Measurements from ENCODE around the gene CCL8.

DNA sequence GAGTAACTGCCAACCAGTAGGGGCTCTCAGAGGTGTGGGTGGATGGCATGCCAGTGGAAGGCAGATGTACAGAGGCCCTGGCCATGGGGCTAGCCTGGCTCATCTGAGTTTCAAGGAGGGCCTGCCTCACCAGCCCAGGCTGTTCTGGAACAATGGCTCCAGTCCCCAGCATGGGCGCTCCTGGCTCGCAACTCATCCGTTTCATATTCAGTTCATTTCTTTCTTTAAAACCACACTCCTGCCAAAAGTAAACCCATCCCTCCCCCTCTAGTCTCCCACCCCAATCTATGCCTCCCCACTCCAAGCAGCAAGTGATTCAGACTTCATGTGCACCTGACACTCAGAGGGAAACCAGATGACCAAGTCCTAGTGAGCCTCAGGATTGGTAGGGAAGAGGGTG, 39.4 kb downstream of the CCL8 start:
- TF ChIP-seq, protein P1, sequence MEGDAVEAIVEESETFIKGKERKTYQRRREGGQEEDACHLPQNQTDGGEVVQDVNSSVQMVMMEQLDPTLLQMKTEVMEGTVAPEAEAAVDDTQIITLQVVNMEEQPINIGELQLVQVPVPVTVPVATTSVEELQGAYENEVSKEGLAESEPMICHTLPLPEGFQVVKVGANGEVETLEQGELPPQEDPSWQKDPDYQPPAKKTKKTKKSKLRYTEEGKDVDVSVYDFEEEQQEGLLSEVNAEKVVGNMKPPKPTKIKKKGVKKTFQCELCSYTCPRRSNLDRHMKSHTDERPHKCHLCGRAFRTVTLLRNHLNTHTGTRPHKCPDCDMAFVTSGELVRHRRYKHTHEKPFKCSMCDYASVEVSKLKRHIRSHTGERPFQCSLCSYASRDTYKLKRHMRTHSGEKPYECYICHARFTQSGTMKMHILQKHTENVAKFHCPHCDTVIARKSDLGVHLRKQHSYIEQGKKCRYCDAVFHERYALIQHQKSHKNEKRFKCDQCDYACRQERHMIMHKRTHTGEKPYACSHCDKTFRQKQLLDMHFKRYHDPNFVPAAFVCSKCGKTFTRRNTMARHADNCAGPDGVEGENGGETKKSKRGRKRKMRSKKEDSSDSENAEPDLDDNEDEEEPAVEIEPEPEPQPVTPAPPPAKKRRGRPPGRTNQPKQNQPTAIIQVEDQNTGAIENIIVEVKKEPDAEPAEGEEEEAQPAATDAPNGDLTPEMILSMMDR (conservative IDR thresholded peaks at IDR 0.05 in 1 of 2, IDR thresholded peaks at IDR 0.05 in 1 of 2; ENCODE audit: low read depth in 1 of 2, low read length in 2 of 2) = no peak
- no peak for TF ChIP-seq EZH2 (IDR thresholded peaks at IDR 0.05; ENCODE audit: low read length, missing control alignments)
